GM21717 (cell line): ENCODE results near the gene SERPINB7.

Source experiments
- ATAC-seq: cut with Tn5 transposase; IDR thresholded peaks from one replicate; pipeline ENCODE4 v1.9.1; 2021; ENCODE audit warnings: mild to moderate bottlenecking, moderate library complexity; ENCODE audit not compliant: unreplicated experiment

Gene SERPINB7

DNA sequence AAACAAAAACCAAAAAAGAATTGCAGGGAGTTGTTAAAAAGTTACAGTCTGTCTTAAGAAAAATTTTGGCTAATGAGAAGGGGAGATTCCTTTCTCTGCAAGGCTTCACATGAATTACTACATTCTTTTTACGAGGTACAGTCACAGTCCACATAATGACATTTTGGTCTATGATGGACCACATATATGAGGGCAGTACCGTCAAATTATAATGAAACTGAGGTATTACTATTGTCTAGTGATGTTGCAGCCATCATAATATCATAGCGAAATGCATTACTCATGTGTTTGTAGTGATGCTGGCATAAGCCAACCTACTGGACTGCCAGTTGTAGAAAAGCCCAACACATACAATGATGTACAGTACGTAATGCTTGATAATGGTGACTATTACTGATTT, 12.5 kb downstream of the SERPINB7 start:
- no peak for ATAC-seq

DNA sequence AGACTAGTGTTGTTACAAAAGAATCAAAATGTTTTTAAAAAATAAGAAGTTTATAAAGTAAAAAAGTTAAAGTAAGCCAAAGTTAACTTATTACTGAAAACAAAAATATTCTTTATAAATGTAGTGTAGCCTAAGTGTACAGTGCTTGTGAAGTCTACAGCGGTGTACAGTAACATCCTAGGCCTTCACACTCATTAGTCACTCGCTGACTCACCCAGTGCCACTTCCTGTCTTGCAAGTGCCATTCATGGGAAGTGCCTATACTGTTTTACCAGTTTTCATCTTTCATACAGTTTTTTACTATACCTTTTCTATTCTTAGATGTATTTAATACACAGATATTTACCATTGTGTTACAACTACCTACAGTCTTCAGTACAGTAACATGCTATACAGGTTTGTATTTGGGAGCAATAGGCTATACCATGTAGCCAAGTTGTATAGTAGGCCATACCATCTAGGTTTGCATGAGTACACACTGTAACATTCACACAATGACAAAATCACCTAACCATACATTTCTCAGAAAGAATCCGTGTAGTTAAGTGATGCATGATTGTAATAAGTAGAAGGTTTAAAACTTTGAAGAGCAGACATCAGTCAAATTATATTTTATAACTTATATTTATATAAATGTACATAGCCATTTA, 13.4 kb downstream of the SERPINB7 start:
- ATAC-seq = no peak

DNA sequence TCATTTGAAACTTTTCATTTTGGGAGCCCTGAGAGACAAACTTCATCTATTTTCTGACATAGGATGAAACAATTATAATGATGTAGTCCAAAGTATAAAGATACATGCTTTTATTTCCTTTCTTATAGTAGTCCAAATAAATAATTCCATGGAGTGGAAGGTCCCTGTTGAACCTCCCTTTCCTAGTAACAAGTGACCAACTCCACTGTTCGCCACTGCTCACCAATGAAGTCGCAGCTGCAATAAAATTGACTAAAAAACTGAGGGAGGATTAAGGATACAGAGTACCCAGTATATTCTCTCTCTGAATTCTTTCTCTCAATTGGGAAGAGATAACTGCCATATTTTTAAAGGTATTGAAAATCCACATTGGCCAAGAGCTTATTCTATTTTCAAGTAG, 14.1 kb downstream of the SERPINB7 start:
- no peak for ATAC-seq

DNA sequence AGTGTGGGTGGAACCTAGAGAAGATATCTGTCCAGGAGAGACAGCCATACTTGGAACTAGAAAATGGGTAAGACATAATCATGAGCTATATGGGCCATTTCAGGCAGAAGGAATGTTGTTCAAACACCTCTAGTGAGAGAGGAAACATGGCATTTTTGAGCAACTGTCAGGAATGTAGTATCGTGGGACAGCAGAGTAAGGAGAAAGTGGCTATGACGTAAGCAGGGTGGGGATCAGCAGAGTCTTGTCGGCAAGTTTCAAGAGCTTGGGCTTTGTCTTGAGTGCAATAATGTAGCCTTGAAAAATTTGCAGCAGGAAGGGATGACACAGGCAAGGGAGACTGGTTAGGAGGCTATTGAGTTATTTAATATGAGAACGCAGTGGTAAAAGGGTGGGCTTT, 20.4 kb downstream of the SERPINB7 start:
- ATAC-seq = no peak

DNA sequence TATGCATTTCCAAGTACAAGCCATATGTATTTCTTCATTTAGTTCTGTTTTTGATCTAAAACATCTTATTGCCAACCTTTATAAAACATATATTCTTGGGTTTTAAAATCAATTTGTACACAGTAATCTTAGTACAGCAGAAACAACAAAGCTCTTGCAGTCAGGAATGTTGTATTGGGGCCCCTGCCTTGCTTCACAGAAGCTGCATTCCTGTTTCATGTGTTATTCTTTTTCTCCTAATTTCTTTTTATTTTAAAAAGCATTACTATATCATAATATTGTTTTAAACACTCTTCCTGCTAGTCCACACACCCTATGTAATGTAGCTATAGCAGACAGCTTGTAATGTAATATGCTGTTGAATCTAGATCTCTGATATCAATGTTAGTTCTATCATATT, 24.0 kb downstream of the SERPINB7 start:
- no peak for ATAC-seq

DNA sequence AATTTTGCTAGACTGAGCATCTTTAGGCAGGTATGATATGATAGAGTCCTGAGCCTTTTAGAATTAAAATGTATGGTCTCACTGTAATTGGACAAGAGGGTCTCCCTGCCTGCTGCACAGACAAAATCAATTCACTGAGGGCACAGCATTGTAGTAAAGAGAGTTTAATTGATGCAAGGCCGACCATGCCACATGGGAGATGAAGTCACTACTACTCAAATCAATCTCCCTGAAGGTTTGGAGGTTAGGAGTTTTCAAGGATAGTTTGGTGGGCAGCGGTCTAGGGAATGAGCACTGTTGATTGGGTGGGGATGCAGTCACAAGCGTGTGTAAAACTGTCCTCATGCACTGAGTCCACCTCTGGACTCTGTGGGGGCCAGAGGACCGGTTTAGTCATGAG, 26.1 kb downstream of the SERPINB7 start:
- ATAC-seq = no peak

DNA sequence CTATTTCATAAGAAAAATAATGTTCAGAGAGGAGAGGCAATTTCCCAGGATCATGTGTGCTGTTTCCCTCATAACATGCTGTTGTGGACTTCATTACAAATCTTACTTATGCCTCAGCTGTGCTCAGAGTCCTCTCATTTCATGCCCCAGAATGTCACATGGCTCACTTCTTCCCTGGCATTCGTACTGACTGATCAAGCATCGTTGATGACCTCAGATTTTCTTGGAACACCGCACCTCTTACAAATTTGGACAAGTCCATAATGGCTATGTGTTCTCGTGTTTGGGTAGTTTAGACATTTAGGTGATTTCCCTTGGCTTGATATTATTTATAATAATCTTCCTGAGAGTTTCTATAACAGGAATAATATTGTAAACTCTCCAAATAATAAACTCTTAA, 32.9 kb downstream of the SERPINB7 start:
- ATAC-seq = no peak

DNA sequence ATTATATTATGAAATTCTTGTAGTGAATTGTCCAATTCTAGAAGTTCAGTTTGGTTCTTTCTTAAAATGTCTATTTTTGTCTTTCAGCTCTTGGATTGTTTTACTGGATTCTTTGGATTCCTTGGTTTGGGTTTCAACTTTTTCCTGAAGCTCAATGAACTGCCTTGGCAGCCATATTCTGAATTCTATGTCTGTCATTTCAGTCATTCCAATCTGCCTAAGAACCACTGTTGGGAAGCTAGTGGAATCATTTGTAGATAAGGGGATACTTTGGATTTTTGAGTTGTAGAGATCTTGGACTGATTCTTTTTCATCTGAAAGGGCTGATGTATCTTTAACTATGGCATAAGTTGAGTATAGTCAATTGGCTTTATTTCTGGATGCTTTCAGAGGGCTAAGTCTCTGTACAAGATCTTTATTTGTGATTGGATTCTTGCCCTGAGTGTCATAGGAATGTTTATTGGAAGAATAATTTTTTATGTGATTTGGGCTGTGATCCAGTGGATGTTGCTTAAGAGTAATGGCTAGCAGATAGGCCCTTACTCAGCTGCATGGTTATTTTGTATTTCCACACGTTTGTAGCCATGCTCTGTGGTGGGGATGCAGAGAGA, 42.3 kb downstream of the SERPINB7 start:
- no peak for ATAC-seq

DNA sequence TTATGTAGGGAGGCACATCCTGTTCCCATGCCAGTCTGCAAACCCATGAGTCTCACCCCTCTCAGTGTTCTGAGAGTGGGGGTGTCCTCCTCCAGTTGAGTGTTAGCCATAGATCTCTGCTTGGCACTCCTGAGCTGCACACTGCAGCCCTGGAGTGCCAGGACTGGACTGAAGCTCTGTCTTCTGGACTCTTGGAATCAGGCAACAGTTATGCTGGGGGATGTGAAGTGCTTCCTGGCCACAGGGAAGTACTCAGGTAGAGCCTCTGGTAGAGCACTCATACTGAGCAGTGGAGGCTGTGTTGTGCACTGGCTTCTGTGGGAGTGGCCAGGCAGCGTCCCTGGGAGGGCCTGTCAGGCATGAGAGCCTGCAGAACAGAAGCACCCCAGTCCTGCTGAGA, 43.0 kb downstream of the SERPINB7 start:
- ATAC-seq = no peak

DNA sequence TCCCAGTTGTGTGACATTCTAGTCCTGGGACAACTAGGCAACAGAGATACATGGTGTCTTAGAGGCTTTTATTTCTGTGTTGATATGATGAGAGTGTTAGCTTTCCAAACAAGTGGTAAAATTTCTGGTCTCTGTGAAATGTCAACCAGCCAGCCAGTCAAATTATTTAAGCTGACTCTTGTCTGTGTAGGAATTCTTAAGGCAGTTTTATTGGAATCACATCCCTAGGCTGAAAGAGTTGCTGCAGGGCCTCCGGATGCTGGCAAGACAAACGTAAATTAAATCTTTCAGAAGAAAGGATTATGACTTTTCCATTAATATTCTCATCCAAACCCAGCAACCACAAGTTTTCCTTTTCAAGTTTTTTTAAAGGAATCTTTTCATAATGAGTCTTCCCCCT, 44.6 kb downstream of the SERPINB7 start:
- no peak for ATAC-seq

DNA sequence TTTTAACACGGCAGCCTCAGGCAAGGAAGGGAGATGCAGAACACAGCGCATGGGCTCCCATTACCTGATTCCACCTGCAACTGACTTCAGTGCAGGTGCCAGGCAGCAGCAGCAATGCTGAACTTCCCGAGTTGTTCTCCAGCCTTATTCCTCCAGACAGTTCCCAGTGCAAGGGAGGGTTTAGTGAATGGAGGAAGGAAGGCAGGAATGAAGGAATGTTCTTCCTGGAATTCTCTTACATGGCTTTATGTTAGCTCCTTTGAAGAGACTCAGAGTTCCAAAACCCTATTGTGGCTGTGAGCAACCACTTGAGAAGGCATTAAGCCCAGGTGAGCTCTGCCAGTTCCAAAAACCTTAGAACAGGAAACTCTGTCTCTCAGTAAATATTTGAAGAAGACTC, 45.5 kb downstream of the SERPINB7 start:
- ATAC-seq = no peak

DNA sequence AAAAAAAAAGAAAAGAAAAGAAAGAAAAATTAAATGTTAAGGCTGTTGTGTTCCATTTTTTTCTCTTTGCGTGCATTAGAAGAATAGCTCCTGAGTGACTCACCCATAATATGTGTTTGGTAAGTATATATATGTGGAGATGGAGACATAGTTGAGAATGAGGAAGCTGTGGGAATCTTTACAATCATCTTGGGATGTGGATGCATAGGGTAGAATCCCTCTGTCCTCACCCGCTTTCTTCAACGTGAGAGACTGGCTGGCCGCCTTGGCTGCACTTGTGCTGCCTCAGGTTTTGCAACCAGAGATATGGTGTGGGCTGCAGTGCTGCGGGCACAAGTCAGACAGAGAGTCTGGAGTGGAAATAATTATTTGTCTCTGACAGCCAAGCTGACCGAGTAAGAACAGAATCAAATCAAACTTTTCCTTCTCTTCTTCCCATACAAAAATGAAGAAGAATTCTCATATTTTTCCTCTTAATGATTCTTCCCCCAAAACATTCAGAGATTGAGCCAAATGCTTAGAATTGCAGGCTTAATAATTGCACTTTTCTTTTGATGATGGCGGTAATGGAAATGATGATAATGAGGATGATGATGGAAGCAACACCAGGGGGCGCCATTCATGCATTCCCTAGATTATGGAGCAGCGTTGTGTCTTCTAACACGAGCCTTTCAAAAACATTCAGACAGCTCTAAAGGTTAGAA, 48.5 kb downstream of the SERPINB7 start:
- no peak for ATAC-seq

DNA sequence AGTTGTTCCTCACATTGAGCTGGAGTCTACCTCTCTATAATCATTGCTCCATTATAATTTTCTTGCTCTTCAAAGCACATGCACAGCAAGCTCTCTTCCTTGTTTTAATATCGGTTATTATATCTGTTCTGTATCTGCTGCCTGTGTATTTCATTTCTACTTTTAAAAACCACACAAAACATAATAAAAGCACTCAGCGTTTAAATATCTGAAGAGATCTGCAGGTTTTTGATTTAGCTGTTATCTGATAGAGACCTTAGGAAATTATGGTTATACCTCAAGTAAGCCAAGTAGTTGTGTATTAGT, 49.0 kb downstream of the SERPINB7 start:
- ATAC-seq = no peak

DNA sequence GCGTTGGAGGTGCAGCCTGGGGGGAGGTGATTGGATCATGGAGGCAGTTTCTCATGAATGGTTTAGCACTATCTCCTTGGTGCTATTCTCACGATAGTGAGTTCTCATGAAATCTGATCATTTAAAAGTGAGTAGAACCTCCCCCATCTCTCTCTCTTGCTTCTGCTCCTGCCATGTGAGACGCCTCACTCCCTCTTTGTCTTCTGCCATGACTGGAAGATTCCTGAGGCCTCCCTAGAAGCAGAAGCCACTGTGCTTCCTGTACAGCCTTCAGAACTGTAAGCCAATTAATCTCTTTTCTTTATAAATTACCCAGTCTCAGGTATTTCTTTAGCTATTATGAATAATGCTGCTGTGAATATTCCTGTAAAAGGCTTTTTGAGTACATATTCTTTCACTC, 52.9 kb downstream of the SERPINB7 start:
- ATAC-seq = no peak

DNA sequence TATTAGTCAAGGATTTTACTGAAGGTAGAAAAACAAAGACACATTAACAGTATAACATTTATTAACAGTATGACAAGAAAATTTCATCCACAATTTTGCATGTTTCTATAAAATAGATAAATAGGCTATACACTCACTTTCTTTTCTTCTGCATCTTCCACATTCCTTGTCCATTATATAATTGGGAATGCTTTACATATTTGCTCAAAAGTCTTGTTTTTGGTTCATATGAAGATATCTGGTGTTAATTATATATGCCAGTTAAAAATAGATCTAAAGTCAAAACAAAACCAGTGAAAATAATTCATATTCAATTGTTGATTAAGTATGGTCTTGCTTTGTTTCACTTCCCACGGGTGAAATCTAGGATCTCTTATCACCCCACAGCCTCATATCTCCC, 53.4 kb downstream of the SERPINB7 start:
- ATAC-seq = no peak

DNA sequence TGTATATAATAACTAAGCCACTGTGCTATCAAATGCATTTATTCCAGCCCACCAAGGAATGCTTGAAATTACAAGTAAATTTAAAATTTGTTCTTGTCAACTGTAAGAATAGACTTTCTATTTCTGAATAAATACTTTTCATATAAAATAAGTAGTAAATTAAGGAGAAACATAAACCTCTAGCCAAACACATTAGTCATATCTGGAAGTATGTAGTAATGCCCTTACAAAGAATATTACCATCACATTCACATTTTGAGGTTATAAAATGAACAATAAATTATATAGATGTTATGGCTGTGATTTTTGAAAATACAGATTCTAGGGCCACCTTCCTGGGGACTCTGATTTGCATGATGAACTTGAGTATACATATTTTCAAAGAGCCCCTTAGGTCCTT, 54.7 kb downstream of the SERPINB7 start:
- no peak for ATAC-seq

DNA sequence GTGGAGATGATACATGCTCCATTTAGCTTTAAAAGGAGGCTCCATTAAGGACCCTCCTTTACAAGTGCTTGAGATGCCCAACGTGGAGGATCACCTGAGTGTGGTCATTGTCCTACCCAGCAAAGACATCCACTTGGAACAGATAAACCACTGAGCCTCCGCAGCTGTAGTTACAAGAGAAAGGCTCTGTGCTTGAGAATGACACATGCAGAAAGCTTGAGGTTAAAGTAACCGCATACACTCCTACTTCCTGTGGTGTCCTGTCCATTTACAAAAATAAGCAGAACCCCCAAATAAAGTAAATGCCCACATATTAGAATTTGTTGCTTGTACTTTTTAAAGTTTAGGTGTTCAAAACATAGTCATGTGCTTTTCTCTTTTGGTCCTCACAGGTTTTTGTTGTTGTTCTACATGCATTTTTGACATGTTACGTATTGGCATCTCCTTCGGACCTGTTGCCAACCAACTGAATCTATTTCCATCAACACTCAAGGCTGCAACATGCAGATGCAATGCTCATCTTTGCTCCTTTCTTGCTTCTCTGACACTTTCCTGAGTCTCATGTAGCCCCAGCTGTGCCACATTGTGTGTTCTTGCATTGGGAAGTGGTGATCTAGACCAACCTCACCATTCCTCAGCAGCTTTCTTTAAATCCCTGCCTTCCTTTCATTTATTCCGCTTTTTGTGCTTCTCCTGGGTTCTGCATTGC, 56.0 kb downstream of the SERPINB7 start:
- peak; percentile 89 for ATAC-seq

DNA sequence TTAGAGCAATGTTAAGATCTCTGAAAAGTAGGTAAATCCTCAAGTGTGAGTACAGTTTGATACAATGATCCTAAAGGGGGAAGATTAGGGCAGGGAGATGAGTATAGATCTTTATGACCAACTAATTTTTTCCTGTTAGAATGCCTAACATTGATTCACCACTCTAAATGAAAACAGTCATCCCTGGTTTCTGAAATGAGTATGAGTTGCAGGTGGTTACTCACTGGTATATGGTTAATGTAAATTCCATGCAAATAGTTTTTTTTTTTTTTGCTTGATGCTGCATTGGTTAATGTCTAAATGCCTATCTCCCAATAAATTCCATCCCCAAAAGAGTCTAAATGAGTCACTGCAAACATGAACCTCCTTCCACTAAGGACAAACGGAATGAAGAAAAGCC, 57.3 kb downstream of the SERPINB7 start:
- peak; percentile 73 for ATAC-seq

DNA sequence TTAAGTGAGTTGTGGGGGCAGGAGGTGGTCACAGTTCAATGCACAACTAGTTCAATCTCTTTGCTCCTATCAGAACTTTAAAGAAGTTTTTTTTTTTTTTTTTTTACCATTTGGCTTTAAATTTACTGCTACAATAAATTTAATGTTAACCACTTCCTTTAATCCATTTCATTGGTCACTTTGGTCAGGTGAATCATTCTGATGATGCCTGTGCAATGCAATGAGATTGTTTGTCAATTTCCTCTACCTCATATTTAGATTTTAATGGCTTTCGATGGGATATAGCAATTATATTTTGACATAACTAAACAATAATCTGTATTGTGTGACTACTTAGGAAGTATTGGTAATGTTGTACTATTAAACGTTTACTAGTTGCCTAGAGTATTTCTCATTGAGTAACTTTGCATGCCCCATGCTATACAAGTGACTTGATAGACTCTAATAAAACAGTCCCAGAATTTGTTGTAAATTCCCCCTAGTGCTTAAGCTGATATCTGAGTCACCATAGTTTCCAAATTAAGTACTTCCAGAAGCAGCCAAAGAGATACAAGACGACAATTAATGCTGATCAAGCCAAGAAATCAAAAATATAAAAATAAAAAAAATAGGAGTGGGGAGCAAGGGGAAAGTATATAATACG, 59.4 kb downstream of the SERPINB7 start:
- ATAC-seq = no peak

DNA sequence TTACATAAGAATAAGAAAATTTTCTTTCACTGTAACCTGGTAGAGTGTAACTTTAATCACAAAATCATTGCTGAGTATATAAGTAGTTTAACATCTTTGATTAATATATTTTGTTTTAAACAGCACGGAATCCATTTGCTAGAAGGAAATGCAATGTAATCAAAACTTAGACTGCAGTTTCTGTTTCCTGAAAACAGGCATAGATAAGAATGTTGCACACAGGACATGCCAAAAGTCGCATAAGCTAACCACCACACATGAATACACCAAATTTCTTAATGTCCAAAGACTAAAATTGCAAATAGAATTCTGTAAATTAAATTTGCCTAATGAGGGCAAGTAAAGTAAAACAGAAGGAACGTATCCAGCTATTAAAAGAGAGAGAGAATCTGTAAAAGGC, 61.2 kb downstream of the SERPINB7 start:
- no peak for ATAC-seq

DNA sequence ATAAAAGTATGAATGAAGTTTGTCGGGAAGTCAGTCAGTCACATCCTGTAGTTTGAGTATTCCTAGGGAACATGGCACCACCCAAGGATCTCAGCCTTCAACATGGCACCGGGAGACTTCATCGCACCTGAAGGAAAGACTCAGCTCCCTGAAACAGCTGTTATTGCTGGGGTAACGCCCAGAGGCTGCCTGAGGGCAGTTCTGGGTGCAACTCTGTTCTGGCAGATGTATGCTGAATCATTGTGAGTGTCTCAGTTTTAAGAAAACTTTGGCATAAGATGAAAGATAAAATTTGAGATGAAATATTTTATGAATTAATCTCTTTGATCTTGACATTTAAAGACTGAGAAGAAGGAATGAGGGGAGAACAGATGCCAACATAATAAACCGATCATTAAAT, 62.4 kb downstream of the SERPINB7 start:
- ATAC-seq = no peak

DNA sequence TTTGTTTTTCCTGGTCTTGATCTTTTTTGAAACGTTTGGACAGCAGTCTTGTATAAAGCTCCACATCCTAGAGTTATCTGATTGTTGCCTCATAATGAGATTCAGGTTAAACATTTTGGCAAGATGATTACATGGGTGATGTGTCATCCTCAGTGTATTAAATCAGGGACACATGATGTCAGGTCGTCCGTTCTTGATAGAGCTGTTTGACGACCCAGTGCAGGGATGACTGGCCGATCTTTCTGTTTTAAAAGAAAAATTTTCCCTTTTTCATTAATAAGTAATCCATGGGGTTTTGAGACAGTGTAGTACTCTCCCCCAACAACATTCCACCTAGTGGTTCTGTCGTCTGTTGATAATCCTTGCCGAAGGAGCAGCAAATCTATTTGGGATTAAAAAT, 67.8 kb downstream of the SERPINB7 start:
- no peak for ATAC-seq
